Endothelial cell of umbilical vein (primary cell): ENCODE results near the gene TSPAN18. TPM values are rescaled to one million over a fixed set of nuclear protein-coding genes. Genes with fewer than 3 reads are reported as not detected.

Experiments used
- BruUV-seq: library from RNA; stranded (reverse); fragments of 400-500 nt; replicated peaks from 2 replicates; lab custom pipeline; 2021; lab: Mats Ljungman, UMichigan
- CTCF ChIA-PET: fragments of 300-600, 350-600 bp; sonication (Branson Sonifier 250); formaldehyde crosslinking; loops from one replicate; lab custom pipeline; 2021; ENCODE audit warnings: antibody characterized with exemption, inconsistent platforms; lab: Charles Lee
- POLR2A ChIA-PET: fragments of 300-600, 350-600 bp; sonication (Branson Sonifier 250); formaldehyde crosslinking; loops from one replicate; lab custom pipeline; 2021; ENCODE audit warnings: antibody characterized with exemption, inconsistent platforms; lab: Charles Lee
- DNase-seq: peaks from one replicate; pipeline ENCODE4 v3.0.0-alpha.2; 2011; ENCODE audit warnings: low read depth, low spot score
- FAIRE-seq: peaks from 2 replicates; lab custom pipeline; 2011; peaks lifted over from hg19 to GRCh38; lab: Jason Lieb, UNC
- H2AFZ ChIP-seq: 2 replicates; pipeline ENCODE4 v1.6.0; 2012; ENCODE audit warnings: low read depth, low read length, control low read depth, inconsistent platforms
- H3K27ac ChIP-seq: 2 replicates; pipeline ENCODE4 v1.5.1; 2011; ENCODE audit warnings: low read depth, mild to moderate bottlenecking, control low read depth, low read length, moderate library complexity; ENCODE audit not compliant: insufficient read depth
- H3K27me3 ChIP-seq, 2 experiments: 2 replicates each; pipeline versions ENCODE4 v1.6.0 to v1.6.1; 2011; ENCODE audit warnings: low read length in 2 of 2, mixed read lengths in 1 of 2; ENCODE audit not compliant: control insufficient read depth in 2 of 2, insufficient read depth in 2 of 2
- H3K36me3 ChIP-seq, 2 experiments: 2 replicates in 1 of 2; 3 replicates in 1 of 2; pipeline ENCODE4 v1.5.1; 2011; ENCODE audit warnings: low read length in 2 of 2, mild to moderate bottlenecking in 1 of 2, moderate library complexity in 1 of 2; ENCODE audit not compliant: control insufficient read depth in 2 of 2, insufficient read depth in 2 of 2; ENCODE audit errors: extremely low read depth in 1 of 2
- H3K4me1 ChIP-seq: 3 replicates; pipeline ENCODE4 v1.5.1; 2011; ENCODE audit warnings: mild to moderate bottlenecking, low read length; ENCODE audit not compliant: control insufficient read depth, insufficient read depth; ENCODE audit errors: extremely low read depth
- H3K4me2 ChIP-seq: 2 replicates; pipeline ENCODE4 v1.6.1; 2011; ENCODE audit warnings: low read length, control low read depth, mixed read lengths; ENCODE audit not compliant: insufficient read depth
- H3K4me3 ChIP-seq, 3 experiments: fragments of 200-600 bp in 1 of 3; sonication (generic), shearing (Covaris generic) in 1 of 3; replicated peaks in 1 of 3; 2 replicates each; pipeline ENCODE4 v1.5.1; 2011 to 2016; ENCODE audit warnings: control low read depth in 3 of 3, low read length in 3 of 3, mild to moderate bottlenecking in 2 of 3, inconsistent platforms in 1 of 3, low read depth in 1 of 3, moderate library complexity in 1 of 3; ENCODE audit not compliant: insufficient read depth in 1 of 3
- H3K79me2 ChIP-seq: 2 replicates; pipeline ENCODE4 v1.6.0; 2012; ENCODE audit warnings: low read length, inconsistent platforms; ENCODE audit not compliant: control insufficient read depth, insufficient read depth
- H3K9ac ChIP-seq: replicated peaks from 2 replicates; pipeline ENCODE3; 2011; ENCODE audit warnings: low read length, control low read depth; ENCODE audit not compliant: insufficient read depth; ENCODE audit errors: extremely low read depth
- H3K9me1 ChIP-seq: replicated peaks from 3 replicates; pipeline ENCODE4 v1.6.0; 2011; ENCODE audit warnings: mild to moderate bottlenecking, low read length; ENCODE audit not compliant: control insufficient read depth, insufficient read depth; ENCODE audit errors: extremely low read depth
- H3K9me3 ChIP-seq: replicated peaks from 2 replicates; pipeline ENCODE4 v1.5.1; 2012; ENCODE audit warnings: low read length, inconsistent platforms; ENCODE audit not compliant: control insufficient read depth, insufficient read depth
- H4K20me1 ChIP-seq: replicated peaks from 2 replicates; pipeline ENCODE3; 2011; ENCODE audit warnings: mild to moderate bottlenecking, low read length; ENCODE audit not compliant: control insufficient read depth, insufficient read depth; ENCODE audit errors: extremely low read depth
- CTCF ChIP-seq, 2 donors: IDR thresholded peaks; 1 replicate in 1 of 2; 2 replicates in 1 of 2; pipeline ENCODE4 v1.5.1; 2011; ENCODE audit warnings: low read length in 2 of 2, mild to moderate bottlenecking in 2 of 2, moderate library complexity in 2 of 2, control low read depth in 1 of 2, inconsistent platforms in 1 of 2, low read depth in 1 of 2; ENCODE audit not compliant: insufficient read depth in 1 of 2; ENCODE audit errors: extremely low read depth in 1 of 2
- EZH2 ChIP-seq: IDR thresholded peaks from 2 replicates; pipeline ENCODE4 v1.6.1; 2012; ENCODE audit warnings: borderline replicate concordance, low read depth, mild to moderate bottlenecking, moderate library complexity, low read length, inconsistent platforms; ENCODE audit not compliant: severe bottlenecking
- FOS ChIP-seq: IDR thresholded peaks from 2 replicates; pipeline ENCODE4 v1.6.1; 2011; ENCODE audit warnings: mild to moderate bottlenecking, low read length, moderate library complexity, borderline replicate concordance; ENCODE audit not compliant: insufficient read depth
- GATA2 ChIP-seq: IDR thresholded peaks from 2 replicates; pipeline ENCODE4 v1.7.0; 2011; ENCODE audit warnings: low read depth, mild to moderate bottlenecking, moderate library complexity, mixed read lengths, low read length; ENCODE audit not compliant: insufficient read length, insufficient read depth
- JUN ChIP-seq: IDR thresholded peaks from 2 replicates; pipeline ENCODE4 v1.6.1; 2011; ENCODE audit warnings: borderline replicate concordance, low read depth; ENCODE audit not compliant: insufficient read length, insufficient read depth
- MAX ChIP-seq: IDR thresholded peaks from 2 replicates; pipeline ENCODE4 v1.6.1; 2011; ENCODE audit not compliant: insufficient read depth, insufficient read length
- MYC ChIP-seq: IDR thresholded peaks from one replicate; pipeline ENCODE4 v1.6.1; 2011; ENCODE audit warnings: mild to moderate bottlenecking, low read depth, low read length
- POLR2A ChIP-seq: IDR thresholded peaks from 2 replicates; pipeline ENCODE4 v1.6.1; 2012; ENCODE audit warnings: low read depth, mild to moderate bottlenecking, control low read depth, low read length
- POLR2AphosphoS5 ChIP-seq: IDR thresholded peaks from 2 replicates; pipeline ENCODE4 v1.6.1; 2012; ENCODE audit warnings: low read depth, mild to moderate bottlenecking, control low read depth, low read length, moderate library complexity; ENCODE audit not compliant: insufficient read depth
- dilution Hi-C: fragments of 300-500 bp; cut with MboI; formaldehyde crosslinking; loops from one replicate; pipeline ENCODE4 v1.15.0; 2019; ENCODE audit warnings: low sequenced_read_pairs; ENCODE audit not compliant: extremely low pct_ligation_motif_present
- intact Hi-C: fragments of 100-400 bp; cut with micrococcal nuclease; formaldehyde crosslinking; loops from one replicate; pipeline ENCODE4 v1.10.0; 2022
- polyA plus RNA-seq, 4 experiments: library from polyadenylated mRNA; depleted of rRNA in 3 of 4; stranded (reverse) in 3 of 4; unstranded in 1 of 4; fragments of >200 nt; gene quantifications; 2 replicates each; pipeline versions ENCODE4 v1.2.1 to v1.2.3, GENCODE V29; 2011 to 2012; ENCODE audit warnings: missing spikeins in 1 of 4
- total RNA-seq: library from RNA; stranded (reverse); gene quantifications from 2 replicates; pipeline ENCODE4 v1.2.3, GENCODE V29; 2021

TSPAN18 gene
- total and polyA plus RNA-seq, 2 donors (not counting 3 experiments of a cell fraction or from before 2014, with no cell fraction given), result 32.2 to 118 TPM

GRCh38 chr11:44916801-44917385, 190.1 kb downstream of the TSPAN18 start:
- no peaks in the 10 kb centered on the region for H4K20me1 ChIP-seq
- H3K9me1 ChIP-seq, result no peaks in the 10 kb centered on the region
- dilution Hi-C loops, result no loop called here
- no peak overlapping the region for H3K9ac ChIP-seq
- intact Hi-C loops, result no loop called here
- H3K4me1 ChIP-seq, result peaks cover 2% of the 10 kb centered on the region
- H3K36me3 ChIP-seq, result peaks cover 0 to 12% of the 10 kb centered on the region in 2 experiments
- H3K79me2 ChIP-seq, result no peaks in the 10 kb centered on the region
- DNase-seq (no peak), FAIRE-seq (no peak)
- H3K27ac ChIP-seq, result no peak overlapping the region
- CTCF ChIA-PET, result interaction anchor here (2.7 kb wide), 1 partner anchor 10 kb away, joined by 16 read pairs; no protein-coding TSS in a partner anchor
- no peak overlapping the region for H2AFZ ChIP-seq
- no peaks in the 10 kb centered on the region for H3K9me3 ChIP-seq
- BruUV-seq, result no TSS peak
- no peak overlapping the region for H3K4me2 ChIP-seq
- POLR2A ChIA-PET, result no interaction called here
- no peak for TF ChIP-seq CTCF (IDR thresholded peaks at IDR 0.05; ENCODE audit: extremely low read depth in 1 of 2, insufficient read depth in 1 of 2, low read depth in 1 of 2, low read length in 2 of 2)
- TF ChIP-seq JUN, result no peak
- TF ChIP-seq FOS, result no peak
- TF ChIP-seq MAX, result no peak
- TF ChIP-seq POLR2AphosphoS5, result no peak
- TF ChIP-seq EZH2, result no peak
- TF ChIP-seq MYC, result no peak
- no peak for TF ChIP-seq GATA2
- no peak for TF ChIP-seq POLR2A
- no peaks in the 10 kb centered on the region for H3K27me3 ChIP-seq
- H3K4me3 ChIP-seq, result no peak overlapping the region
